BJ (cell line): Measurements from ENCODE around the gene TMEM53. TPM values are rescaled to one million over a fixed set of nuclear protein-coding genes. Genes with fewer than 3 reads are reported as not detected.

Experiments
- CTCF ChIA-PET: fragments of 350-600 bp; formaldehyde crosslinking; extraction: SDS; loops from one replicate; lab custom pipeline; 2021; ENCODE audit warnings: antibody characterized with exemption, inconsistent platforms; lab: Yijun Ruan, JAX
- POLR2A ChIA-PET: fragments of 300-600 bp; sonication (Branson Sonifier 250); formaldehyde crosslinking; extraction: SDS; loops from one replicate; lab custom pipeline; 2021; ENCODE audit warnings: antibody characterized with exemption; lab: Charles Lee
- DNase-seq: peaks from one replicate; pipeline ENCODE4 v3.0.0-alpha.2; 2011; ENCODE audit warnings: low read depth
- H3K27me3 ChIP-seq: 2 replicates; pipeline ENCODE4 v1.6.0; 2011; ENCODE audit warnings: low read length; ENCODE audit not compliant: control insufficient read depth, insufficient read depth
- H3K36me3 ChIP-seq: 2 replicates; pipeline ENCODE4 v1.5.1; 2011; ENCODE audit warnings: low read length; ENCODE audit not compliant: control insufficient read depth, insufficient read depth
- H3K4me3 ChIP-seq: 2 replicates; pipeline ENCODE4 v1.5.1; 2011; ENCODE audit warnings: low read depth, mild to moderate bottlenecking, control low read depth, low read length
- CTCF ChIP-seq: IDR thresholded peaks from 2 replicates; pipeline ENCODE4 v1.5.1; 2011; ENCODE audit warnings: low read depth, mild to moderate bottlenecking, control low read depth, inconsistent platforms, low read length, moderate library complexity; ENCODE audit not compliant: insufficient read depth
- polyA plus RNA-seq: library from polyadenylated mRNA; depleted of rRNA; stranded (reverse); fragments of >200 nt; gene quantifications from 2 replicates; pipeline ENCODE4 v1.2.3, GENCODE V29; 2011

Gene TMEM53
- polyA plus RNA-seq, 1 experiment, result 12.1 TPM

DNA sequence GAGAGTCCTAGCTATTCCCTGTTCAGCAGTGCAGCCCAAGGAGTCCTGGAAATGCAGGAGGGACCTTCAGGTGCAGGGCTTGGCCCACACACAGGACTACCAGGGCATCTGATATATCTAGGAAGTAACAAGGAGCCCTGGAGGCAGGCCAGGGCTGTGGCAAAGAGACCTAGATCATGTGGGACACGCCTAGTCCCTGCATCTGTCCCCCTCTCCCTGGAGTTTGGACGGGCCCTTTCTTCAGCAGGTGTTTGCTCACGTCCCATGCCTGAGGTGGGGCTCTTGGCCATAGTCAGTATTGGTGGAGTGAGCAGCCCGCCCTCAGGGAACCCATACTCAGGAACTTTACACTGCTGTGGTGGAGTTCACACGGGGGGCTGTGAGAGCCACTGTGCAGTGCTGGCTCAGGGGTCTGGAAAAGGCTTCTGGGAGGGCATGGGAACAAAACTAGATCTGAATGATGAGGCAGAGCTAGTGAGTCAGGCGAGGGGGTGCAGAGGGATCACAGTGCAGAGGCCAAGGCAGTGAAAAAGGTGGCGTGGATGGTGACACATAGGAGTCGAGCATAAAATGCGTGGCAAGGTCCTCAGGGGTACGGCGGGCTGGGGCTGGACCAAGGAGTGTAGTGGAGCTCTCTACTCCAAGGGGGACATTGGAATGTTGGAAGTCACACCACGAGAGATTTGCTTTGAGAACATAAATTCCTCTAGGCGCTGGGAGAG, 25.6 kb downstream of the TMEM53 start:
- peaks cover 25% of the 10 kb centered on the region for H3K36me3 ChIP-seq
- TF ChIP-seq CTCF, result no peak
- ChIA-PET CTCF (interaction anchor here (4.7 to 9.0 kb wide), 3 partner anchors 11 to 43 kb away, joined by 97 to 424 read pairs (median 192); no protein-coding TSS in a partner anchor), POLR2A (no interaction called here)
- no peak overlapping the region for H3K4me3 ChIP-seq
- DNase-seq, result no peak
- H3K27me3 ChIP-seq, result no peaks in the 10 kb centered on the region

- DNase-seq, result no peak
Observed at GRCh38 chr1:44647896-44648295, 26.4 kb downstream of the TMEM53 start.

DNA sequence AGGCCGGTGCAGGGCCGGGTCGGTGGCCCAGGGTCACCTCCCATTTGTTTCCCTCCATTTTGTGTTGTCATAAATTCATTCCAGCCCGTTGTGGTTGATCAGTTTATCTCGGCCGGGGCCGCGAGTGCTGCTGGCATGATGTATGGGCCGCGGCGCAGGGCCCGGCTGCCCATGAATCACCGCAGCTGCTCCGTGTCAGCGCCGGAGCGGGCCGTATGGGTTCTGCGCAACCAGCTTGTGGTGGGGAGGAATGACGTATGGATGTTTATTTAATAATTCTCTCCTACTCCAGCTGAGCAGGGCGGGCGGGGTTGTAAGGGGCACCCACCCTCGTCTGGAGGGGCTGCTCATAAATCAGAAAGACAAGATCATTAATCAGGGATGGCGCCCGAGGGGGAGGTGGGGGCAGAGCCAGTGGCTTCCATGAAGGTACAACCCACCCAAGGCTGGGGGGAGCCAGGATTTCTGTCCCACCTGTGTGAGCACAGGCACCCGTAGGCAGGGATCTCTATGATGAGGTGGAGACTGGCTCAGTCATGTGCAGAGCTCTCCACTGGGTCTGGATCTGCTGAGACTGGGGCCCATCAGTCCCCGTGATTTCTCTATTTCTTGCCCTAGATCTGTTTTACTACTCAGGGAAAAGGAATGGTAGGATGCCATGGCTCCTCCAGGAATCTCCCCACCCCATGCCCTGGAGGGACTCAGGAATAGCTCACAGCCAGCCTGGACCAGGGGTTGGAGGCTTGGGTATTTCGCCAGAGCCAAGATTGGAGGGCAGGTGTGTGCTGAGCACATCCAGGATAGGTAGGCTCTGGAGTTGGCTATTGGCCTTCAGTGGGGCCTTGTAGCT, 27.8 kb downstream of the TMEM53 start:
- POLR2A ChIA-PET, result no interaction called here
- no peak for DNase-seq
- H3K36me3 ChIP-seq, result peaks cover 28% of the 10 kb centered on the region

More at GRCh38 chr1:44647896-44648295, 26.4 kb downstream of the TMEM53 start:
- Histone ChIP-seq H3K27me3 (no peaks in the 10 kb centered on the region), H3K4me3 (no peak overlapping the region), H3K36me3 (peaks cover 25% of the 10 kb centered on the region)
- ChIA-PET CTCF (interaction anchor here (1.2 to 9.0 kb wide), 3 partner anchors 8 to 43 kb away, joined by 3 to 424 read pairs (median 192); no protein-coding TSS in a partner anchor), POLR2A (no interaction called here)
- TF ChIP-seq CTCF, result no peak

GRCh38 chr1:44645476-44646244, 28.6 kb downstream of the TMEM53 start:
- DNase-seq, result no peak

More for the DNA sequence above, 27.8 kb downstream of the TMEM53 start:
- no peak for TF ChIP-seq CTCF
- Histone ChIP-seq H3K27me3 (no peaks in the 10 kb centered on the region), H3K4me3 (no peak overlapping the region)
- CTCF ChIA-PET, result interaction anchor here (1.0 to 9.0 kb wide), 4 partner anchors 9 to 57 kb away, joined by 3 to 424 read pairs (median 98); no protein-coding TSS in a partner anchor

More at GRCh38 chr1:44645476-44646244, 28.6 kb downstream of the TMEM53 start:
- Histone ChIP-seq H3K27me3 (no peaks in the 10 kb centered on the region), H3K4me3 (no peak overlapping the region), H3K36me3 (peaks cover 31% of the 10 kb centered on the region)
- CTCF ChIA-PET, result interaction anchor here (1.0 to 9.0 kb wide), 2 partner anchors 40 to 56 kb away, joined by 3 to 424 read pairs; no protein-coding TSS in a partner anchor
- no peak for TF ChIP-seq CTCF
- POLR2A ChIA-PET, result no interaction called here
